22Rv1 (cell line): ENCODE data around the gene LMNA.

Experiments
- ZFX ChIP-seq: fragments of 450-650 bp; IDR thresholded peaks from 2 replicates; pipeline ENCODE4 v1.6.1; 2017; ENCODE audit warnings: antibody characterized with exemption, borderline replicate concordance
- TF ChIP-seq, protein P1 (sequence below): fragments of 450-650 bp; IDR thresholded peaks from 2 replicates; pipeline ENCODE4 v1.5.1; 2017; ENCODE audit warnings: mild to moderate bottlenecking

GRCh38 chr1:156176610-156177210, 62.2 kb downstream of the LMNA start:
- TF ChIP-seq, protein P1, sequence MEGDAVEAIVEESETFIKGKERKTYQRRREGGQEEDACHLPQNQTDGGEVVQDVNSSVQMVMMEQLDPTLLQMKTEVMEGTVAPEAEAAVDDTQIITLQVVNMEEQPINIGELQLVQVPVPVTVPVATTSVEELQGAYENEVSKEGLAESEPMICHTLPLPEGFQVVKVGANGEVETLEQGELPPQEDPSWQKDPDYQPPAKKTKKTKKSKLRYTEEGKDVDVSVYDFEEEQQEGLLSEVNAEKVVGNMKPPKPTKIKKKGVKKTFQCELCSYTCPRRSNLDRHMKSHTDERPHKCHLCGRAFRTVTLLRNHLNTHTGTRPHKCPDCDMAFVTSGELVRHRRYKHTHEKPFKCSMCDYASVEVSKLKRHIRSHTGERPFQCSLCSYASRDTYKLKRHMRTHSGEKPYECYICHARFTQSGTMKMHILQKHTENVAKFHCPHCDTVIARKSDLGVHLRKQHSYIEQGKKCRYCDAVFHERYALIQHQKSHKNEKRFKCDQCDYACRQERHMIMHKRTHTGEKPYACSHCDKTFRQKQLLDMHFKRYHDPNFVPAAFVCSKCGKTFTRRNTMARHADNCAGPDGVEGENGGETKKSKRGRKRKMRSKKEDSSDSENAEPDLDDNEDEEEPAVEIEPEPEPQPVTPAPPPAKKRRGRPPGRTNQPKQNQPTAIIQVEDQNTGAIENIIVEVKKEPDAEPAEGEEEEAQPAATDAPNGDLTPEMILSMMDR = no peak
- TF ChIP-seq ZFX = no peak
